HG02943 (cell line): ENCODE measurements around the gene USP11.

Experiments
- ATAC-seq: cut with Tn5 transposase; IDR thresholded peaks from one replicate; pipeline ENCODE4 v1.9.1; 2021; ENCODE audit warnings: mild to moderate bottlenecking, low read depth, moderate library complexity; ENCODE audit not compliant: unreplicated experiment

USP11 gene

DNA sequence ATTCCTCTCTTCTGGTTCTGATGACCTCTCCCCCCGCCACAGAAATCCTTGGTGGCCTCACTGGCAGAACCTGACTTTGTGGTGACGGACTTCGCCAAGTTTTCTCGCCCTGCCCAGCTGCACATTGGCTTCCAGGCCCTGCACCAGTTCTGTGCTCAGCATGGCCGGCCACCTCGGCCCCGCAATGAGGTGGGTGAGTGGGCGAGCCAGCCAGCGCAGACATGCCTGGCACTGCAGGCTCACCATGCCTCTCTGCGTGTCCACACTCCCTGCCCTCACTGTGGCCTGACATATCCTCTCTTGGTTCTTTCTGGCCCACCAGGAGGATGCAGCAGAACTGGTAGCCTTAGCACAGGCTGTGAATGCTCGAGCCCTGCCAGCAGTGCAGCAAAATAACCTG is 30.5 kb upstream of the USP11 start:
- no peak for ATAC-seq

DNA sequence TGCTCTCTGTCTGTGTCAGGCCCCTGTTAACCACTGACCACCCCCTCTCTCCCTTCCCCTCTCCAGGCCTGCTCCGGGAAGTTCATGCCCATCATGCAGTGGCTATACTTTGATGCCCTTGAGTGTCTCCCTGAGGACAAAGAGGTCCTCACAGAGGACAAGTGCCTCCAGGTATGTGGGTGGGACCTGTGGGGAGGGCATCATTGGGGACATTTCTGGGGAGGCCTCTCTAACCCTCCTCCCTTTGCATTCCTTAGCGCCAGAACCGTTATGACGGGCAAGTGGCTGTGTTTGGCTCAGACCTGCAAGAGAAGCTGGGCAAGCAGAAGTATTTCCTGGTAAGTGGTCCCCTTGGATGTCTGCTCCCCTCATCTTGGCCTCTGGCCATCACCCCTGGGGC is 29.9 kb upstream of the USP11 start:
- ATAC-seq: no peak

DNA sequence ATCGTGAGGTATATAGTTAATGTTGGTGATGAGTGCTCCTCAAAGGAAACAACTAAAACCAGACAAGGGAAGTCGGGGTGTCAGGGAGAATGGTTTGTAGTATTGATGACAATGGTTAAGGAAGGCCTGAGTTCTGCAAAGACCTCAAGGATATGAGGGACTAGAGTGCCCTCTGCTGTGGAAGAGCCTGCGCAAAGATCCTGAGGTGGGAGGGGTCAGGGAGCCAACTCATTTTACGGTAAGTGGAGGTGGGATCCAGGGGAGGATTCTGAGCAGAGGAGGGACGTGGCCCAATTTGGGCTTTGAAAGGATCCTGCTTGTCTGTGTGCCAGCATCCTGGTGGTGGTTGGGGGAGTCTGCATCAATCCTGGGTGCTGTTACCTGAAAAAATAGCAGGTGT is 27.8 kb upstream of the USP11 start:
- no peak for ATAC-seq

DNA sequence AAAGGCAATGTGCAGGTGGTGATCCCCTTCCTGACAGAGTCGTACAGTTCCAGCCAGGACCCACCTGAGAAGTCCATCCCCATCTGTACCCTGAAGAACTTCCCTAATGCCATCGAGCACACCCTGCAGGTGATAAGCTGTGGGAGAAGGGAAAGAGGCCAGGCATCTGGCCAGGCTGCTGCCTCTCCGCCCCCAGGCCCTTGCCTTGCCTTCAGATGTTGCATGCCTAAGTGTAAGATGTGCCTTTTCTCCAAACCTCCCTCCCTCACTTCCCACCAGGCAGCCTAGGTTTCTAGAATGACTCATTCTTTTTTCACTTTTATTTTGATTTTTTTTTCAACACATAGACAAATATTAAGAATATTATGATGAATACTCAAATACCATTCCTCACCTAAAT is 26.5 kb upstream of the USP11 start:
- ATAC-seq: no peak

- no peak for ATAC-seq
Observed at GRCh38 chrX:47208108-47208507, 24.7 kb upstream of the USP11 start.

DNA sequence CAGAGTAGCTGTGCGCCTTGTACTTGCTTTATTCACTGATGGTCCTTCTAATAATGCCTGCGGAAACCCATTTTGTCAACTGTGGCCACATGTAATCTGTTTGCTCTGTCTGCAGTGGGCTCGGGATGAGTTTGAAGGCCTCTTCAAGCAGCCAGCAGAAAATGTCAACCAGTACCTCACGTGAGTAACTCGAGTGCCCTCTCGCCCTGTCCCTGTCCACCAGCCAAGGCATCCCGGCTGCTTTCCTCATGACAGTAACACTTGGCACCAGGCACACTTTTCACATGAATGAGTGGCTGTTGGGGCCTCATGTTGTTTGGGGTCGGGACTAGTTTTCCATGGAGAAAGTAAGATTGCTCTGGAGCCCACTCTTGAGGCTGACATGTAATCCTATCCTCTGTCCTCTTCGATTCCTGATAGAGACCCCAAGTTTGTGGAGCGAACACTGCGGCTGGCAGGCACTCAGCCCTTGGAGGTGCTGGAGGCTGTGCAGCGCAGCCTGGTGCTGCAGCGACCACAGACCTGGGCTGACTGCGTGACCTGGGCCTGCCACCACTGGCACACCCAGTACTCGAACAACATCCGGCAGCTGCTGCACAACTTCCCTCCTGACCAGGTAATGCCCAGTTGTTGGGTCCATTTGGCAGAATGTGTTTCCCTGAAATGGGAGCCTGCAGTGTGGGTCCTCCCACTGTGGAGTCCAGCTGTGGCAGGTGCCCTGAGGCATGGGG is 23.1 kb upstream of the USP11 start:
- no peak for ATAC-seq

GRCh38 chrX:47210661-47211425 is 22.0 kb upstream of the USP11 start:
- no peak for ATAC-seq

DNA sequence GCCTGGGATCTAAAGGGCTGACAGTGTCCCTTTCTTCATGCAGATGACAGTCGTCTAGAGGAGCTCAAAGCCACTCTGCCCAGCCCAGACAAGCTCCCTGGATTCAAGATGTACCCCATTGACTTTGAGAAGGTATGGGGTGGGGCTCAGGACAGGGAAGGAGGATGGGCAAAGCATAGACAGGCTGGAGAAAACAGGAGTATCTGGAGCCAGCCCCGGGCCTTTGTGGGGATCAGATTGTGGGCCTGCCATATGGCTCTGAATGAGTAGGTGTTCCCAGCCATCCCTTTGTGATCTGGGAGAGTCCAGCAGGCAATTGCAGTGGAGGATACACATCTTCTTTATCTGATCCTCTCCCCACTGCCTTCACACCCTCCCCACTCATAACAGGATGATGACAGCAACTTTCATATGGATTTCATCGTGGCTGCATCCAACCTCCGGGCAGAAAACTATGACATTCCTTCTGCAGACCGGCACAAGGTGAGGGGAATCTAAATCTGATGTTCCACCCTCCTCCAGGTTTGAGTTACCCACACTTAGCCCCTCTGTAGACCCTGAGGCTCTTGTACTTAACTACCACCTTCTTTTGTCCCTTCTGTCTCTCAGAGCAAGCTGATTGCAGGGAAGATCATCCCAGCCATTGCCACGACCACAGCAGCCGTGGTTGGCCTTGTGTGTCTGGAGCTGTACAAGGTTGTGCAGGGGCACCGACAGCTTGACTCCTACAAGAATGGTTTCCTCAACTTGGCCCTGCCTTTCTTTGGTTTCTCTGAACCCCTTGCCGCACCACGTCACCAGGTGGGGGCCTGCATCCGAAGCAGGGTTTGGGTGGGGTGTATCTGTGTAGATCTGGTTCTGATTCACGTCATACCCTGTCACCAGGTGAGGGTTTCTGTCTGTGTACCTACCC is 20.2 kb upstream of the USP11 start:
- no peak for ATAC-seq

GRCh38 chrX:47214435-47215077 is 18.3 kb upstream of the USP11 start:
- no peak for ATAC-seq

GRCh38 chrX:47215291-47215900 is 17.4 kb upstream of the USP11 start:
- no peak for ATAC-seq

DNA sequence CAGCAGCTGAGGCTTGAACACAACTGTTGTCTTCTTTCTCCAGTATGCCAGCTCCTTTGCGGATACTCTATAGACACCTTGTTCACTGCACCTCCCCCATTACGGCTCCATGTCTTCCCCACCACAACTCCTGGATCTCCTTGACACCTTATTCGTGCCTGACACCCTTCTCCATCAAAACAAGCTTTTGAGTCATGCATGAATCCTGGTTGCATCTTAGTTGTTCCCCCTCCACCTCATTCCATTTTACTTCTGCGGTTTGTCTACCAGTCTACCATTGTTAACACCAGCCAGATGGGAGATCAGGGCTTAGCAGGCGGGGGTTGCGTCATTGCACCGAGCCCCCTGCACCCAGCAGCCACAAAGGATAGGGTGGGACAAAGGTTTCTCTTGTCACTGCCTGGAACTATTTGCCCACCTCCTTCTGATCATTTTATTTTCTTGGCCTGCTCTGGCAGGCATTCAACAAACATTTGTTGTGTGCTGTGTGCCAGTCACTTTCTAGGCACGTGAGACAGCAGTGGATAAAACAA is 16.4 kb upstream of the USP11 start:
- no peak for ATAC-seq

DNA sequence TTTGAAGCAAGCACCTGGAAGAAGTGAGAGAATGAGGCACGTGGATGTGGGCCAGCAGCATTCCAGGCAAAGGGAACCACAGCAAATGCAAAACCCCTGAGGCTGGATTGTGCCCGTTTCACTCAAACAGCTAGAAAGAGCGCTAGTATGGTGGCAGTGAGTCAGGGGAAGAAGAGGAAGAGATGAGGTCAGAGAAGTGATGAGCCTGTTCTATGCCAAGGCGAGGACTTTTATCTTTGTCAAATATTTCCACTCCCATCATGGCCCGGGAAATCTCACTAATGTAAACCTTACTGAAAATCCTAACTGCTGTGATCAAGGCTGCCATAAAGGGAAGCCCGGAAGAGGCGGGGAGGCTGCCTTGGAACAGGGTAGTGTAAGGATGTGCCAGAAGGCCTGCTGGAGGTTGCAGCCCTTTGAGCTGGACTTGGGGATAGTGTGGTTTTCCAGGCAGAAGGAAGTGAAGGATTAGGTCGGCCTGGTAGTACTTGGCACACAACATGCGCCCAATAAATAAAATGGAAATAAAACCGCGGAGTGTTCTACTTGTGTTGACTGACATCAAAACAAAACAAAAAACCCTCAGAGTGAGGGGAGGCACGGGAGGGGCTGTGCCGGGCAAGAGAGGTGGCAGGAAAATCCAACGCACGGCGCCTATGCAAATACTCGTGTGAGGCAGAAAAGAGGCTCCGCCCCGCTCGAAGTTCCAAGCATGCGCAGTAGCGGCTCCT is 15.5 kb upstream of the USP11 start:
- no peak for ATAC-seq

GRCh38 chrX:47217852-47218279 is 14.9 kb upstream of the USP11 start:
- ATAC-seq: peak; percentile 94

- peak; percentile 44 for ATAC-seq
Observed at GRCh38 chrX:47218280-47218919, 14.4 kb upstream of the USP11 start, which contains the start of gene CDK16. Gene CDK16 (plus strand): TSS chrX:47218681. CDS start chrX:47223558, 4,877 bp downstream.

DNA sequence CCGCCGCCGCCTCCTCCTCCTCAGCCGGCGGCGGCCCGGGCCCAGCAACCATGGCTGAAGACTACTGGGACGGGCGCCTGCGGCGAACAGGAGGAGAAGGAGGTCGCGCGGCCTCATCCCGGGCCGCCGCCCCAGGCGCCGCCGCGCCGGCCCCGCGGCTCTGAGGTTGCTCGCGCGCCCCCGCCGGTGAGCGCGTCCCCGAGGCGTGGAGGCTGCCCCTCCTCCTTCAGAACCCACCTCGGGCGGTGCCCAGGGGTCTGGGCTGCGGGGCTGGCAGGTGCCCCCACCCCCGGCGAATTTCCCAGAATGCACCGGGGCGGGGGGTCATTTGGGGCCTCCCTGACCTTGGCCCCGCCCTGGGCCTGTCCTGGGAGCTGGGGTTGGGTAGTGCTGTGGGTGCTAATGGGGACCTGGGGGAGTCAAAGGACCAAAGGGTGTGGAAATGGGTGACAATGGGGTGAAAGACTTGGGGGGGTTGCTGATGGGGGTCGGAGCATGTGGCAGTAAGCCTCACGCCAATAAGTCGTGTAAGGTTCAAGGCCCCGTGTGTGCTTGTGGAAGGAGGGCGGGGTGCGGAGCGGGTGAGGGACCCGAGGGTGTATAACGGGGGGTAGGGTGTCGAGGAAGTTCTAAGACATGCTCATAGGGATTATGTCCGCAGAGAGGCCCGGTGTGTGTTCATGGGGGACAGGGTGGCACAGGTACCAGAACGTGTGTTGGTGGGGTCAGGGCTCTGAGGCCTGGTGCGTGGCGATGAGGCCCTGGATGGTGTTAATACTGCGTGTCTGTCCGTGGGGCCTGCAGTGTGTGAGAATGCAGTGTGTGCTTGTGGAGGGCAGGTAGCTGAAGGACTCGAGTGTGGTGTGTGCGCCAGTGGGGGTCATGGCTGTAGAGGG is 13.6 kb upstream of the USP11 start:
- ATAC-seq: no peak

GRCh38 chrX:47221756-47222155 is 11.1 kb upstream of the USP11 start:
- no peak for ATAC-seq

DNA sequence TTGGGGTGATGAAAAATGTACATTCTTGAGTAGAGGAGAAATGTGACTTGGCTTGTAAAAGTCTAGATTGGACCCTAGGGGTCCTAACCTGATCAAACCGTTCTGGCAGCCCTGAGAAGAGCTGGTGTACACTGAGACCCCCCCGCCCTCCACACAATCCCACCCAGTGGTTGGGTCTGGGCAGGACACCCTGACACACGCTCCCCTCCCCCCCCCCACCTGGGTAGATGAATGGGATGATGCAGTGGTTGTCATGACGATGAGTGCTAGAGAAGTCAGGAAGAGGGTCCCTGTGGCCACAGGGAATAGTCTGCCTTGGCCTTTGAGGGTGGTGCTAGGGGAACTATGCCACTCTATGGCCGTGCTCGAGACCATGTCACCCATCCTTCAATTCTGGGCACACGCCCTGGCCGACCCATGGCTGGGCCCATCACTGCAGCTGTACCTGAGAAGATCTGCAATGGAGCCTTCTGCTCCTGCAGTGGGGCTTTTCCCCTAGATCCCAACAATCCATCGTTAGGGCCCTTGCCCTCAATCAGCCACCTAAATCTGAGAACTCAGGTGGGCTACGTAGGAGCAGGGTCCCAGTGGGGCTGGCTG is 10.0 kb upstream of the USP11 start:
- no peak for ATAC-seq
